PC-3 (cell line): Measurements from ENCODE around the gene MYO1C.

Source experiments
- EZH2 ChIP-seq: fragments of 300-600 bp; sonication (generic); IDR thresholded peaks from one replicate; pipeline ENCODE4 v1.6.1; 2017; ENCODE audit warnings: antibody characterized with exemption, mild to moderate bottlenecking, low read length; ENCODE audit not compliant: unreplicated experiment
- TF ChIP-seq, protein P1 (sequence below): fragments of 300-600 bp; sonication (generic); conservative IDR thresholded peaks from 2 replicates; pipeline ENCODE4 v1.5.1; 2017; ENCODE audit warnings: antibody characterized with exemption, low read depth, mild to moderate bottlenecking, low read length

- TF ChIP-seq, protein P1, sequence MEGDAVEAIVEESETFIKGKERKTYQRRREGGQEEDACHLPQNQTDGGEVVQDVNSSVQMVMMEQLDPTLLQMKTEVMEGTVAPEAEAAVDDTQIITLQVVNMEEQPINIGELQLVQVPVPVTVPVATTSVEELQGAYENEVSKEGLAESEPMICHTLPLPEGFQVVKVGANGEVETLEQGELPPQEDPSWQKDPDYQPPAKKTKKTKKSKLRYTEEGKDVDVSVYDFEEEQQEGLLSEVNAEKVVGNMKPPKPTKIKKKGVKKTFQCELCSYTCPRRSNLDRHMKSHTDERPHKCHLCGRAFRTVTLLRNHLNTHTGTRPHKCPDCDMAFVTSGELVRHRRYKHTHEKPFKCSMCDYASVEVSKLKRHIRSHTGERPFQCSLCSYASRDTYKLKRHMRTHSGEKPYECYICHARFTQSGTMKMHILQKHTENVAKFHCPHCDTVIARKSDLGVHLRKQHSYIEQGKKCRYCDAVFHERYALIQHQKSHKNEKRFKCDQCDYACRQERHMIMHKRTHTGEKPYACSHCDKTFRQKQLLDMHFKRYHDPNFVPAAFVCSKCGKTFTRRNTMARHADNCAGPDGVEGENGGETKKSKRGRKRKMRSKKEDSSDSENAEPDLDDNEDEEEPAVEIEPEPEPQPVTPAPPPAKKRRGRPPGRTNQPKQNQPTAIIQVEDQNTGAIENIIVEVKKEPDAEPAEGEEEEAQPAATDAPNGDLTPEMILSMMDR = no peak
- TF ChIP-seq EZH2 = no peak
These were observed 11.2 kb upstream of the MYO1C start for GRCh38 chr17:1503699-1504098.
